Measurements from ENCODE around the gene SLC45A3. TPM values are rescaled to one million over a fixed set of nuclear protein-coding genes. Genes with fewer than 3 reads are reported as not detected.
A peak's percentile ranks its signal among the peaks of the same experiment; 100 is the strongest.

SLC45A3 gene
- total RNA-seq, 1 donor from 2014 or later, result 1.1 TPM

- Mint-ChIP-seq H3K9me3 (ENCODE audit: unreplicated experiment) (no peaks in the 10 kb centered on the region), H3K27ac (ENCODE audit: unreplicated experiment) (no peak overlapping the region), H3K4me1 (ENCODE audit: unreplicated experiment) (peaks cover 3% of the 10 kb centered on the region), H3K4me3 (ENCODE audit: unreplicated experiment) (no peak overlapping the region), H3K27me3 (ENCODE audit: unreplicated experiment) (peaks cover 4% of the 10 kb centered on the region), H3K36me3 (ENCODE audit: unreplicated experiment) (no peaks in the 10 kb centered on the region)
- no peak for TF ChIP-seq CTCF (IDR thresholded peaks at IDR 0.05)
- no peak for DNase-seq (ENCODE audit: extremely low spot score, unreplicated experiment)
Measured at GRCh38 chr1:205690122-205690756, 9.9 kb upstream of the SLC45A3 start.

- Mint-ChIP-seq H3K4me1 (ENCODE audit: unreplicated experiment) (peaks cover 3% of the 10 kb centered on the region), H3K27me3 (ENCODE audit: unreplicated experiment) (peaks cover 4% of the 10 kb centered on the region), H3K9me3 (ENCODE audit: unreplicated experiment) (no peaks in the 10 kb centered on the region), H3K27ac (ENCODE audit: unreplicated experiment) (no peak overlapping the region), H3K4me3 (ENCODE audit: unreplicated experiment) (no peak overlapping the region), H3K36me3 (ENCODE audit: unreplicated experiment) (no peaks in the 10 kb centered on the region)
- no peak for DNase-seq (ENCODE audit: extremely low spot score, unreplicated experiment)
- no peak for TF ChIP-seq CTCF (IDR thresholded peaks at IDR 0.05)
Measured at GRCh38 chr1:205689479-205689878, 9.2 kb upstream of the SLC45A3 start.

- TF ChIP-seq CTCF (IDR thresholded peaks at IDR 0.05), result no peak
- Mint-ChIP-seq H3K4me1 (ENCODE audit: unreplicated experiment) (peaks cover 3% of the 10 kb centered on the region), H3K4me3 (ENCODE audit: unreplicated experiment) (no peak overlapping the region), H3K36me3 (ENCODE audit: unreplicated experiment) (no peaks in the 10 kb centered on the region), H3K9me3 (ENCODE audit: unreplicated experiment) (no peaks in the 10 kb centered on the region), H3K27ac (ENCODE audit: unreplicated experiment) (no peak overlapping the region), H3K27me3 (ENCODE audit: unreplicated experiment) (peaks cover 4% of the 10 kb centered on the region)
- no peak for DNase-seq (ENCODE audit: extremely low spot score, unreplicated experiment)
Measured at GRCh38 chr1:205688171-205689080, 8.1 kb upstream of the SLC45A3 start.

- H3K27me3 Mint-ChIP-seq (ENCODE audit: unreplicated experiment), result peaks cover 4% of the 10 kb centered on the region
- H3K4me1 Mint-ChIP-seq (ENCODE audit: unreplicated experiment), result peaks cover 3% of the 10 kb centered on the region
- no peaks in the 10 kb centered on the region for H3K36me3 Mint-ChIP-seq (ENCODE audit: unreplicated experiment)
- TF ChIP-seq CTCF (IDR thresholded peaks at IDR 0.05), result no peak
- H3K27ac Mint-ChIP-seq (ENCODE audit: unreplicated experiment), result no peak overlapping the region
- no peaks in the 10 kb centered on the region for H3K9me3 Mint-ChIP-seq (ENCODE audit: unreplicated experiment)
- no peak overlapping the region for H3K4me3 Mint-ChIP-seq (ENCODE audit: unreplicated experiment)
- no peak for DNase-seq (ENCODE audit: extremely low spot score, unreplicated experiment)
Measured at GRCh38 chr1:205687242-205687641, 6.9 kb upstream of the SLC45A3 start.

GRCh38 chr1:205681364-205681763, 1.1 kb upstream of the SLC45A3 start:
- TF ChIP-seq CTCF (IDR thresholded peaks at IDR 0.05), result no peak
- Mint-ChIP-seq H3K9me3 (ENCODE audit: unreplicated experiment) (no peaks in the 10 kb centered on the region), H3K27me3 (ENCODE audit: unreplicated experiment) (no peaks in the 10 kb centered on the region), H3K4me1 (ENCODE audit: unreplicated experiment) (peaks cover 11% of the 10 kb centered on the region), H3K36me3 (ENCODE audit: unreplicated experiment) (no peaks in the 10 kb centered on the region), H3K4me3 (ENCODE audit: unreplicated experiment) (no peak overlapping the region), H3K27ac (ENCODE audit: unreplicated experiment) (peak overlapping the region; percentile 21)
- DNase-seq (ENCODE audit: extremely low spot score, unreplicated experiment), result no peak
